NCI-H1417 treated with DMSO at 0.1 percent for 48 hours (cell line): ENCODE data around the gene INPPL1.

ENCODE experiments used
- DNase-seq: peaks from one replicate; lab custom pipeline; 2025; lab: John Stamatoyannopoulos, UW

INPPL1 gene

GRCh38 chr11:72280726-72281315 lies 56.3 kb downstream of the INPPL1 start:
- DNase-seq = no peak

DNA sequence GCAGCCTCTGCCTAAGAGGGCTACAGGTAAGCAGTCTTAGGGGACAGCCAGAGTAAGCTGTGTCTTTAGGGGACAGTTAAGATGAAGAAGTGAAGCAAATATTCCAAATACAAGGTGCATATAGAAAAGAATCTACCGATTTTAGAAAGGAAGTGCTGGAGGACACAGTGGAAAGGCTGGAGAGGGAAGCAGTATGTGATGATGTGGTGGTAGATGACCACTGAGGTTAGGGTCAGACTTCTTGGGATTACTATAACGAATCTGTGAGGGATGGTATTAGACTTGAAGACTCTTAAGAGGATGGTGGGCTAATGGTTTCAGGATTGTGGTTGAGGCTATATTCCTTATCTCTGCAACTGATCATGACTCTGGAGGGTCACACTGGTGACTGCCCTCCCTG lies 59.4 kb downstream of the INPPL1 start:
- no peak for DNase-seq

DNA sequence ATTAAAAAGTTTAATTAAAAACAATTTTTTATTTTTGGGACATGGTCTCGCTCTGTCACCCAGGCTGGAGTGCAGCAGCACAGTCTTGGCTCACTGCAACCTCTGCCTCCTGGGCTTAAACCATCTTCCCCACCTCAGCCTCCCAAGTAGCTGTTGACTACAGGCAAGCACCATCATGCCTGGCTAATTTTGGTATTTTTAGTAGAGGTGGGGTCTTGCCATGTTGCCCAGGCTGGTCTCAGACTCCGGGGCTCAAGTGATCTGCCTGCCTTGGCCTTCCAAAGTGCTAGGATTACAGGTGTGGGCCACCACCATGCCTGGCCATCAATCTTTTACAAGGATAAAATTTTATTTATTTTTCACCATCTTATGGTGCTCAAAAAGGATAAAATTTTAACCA lies 62.7 kb downstream of the INPPL1 start:
- no peak for DNase-seq
